GM06990 (cell line): ENCODE measurements around the gene EXPH5.

Experiments used
- DNase-seq: peaks from one replicate; pipeline ENCODE4 v3.0.0-alpha.2; 2011; ENCODE audit not compliant: insufficient read length; ENCODE audit errors: extremely low read depth
- H3K27me3 ChIP-seq: replicated peaks from 2 replicates; pipeline ENCODE4 v1.6.0; 2011; ENCODE audit warnings: low read length; ENCODE audit not compliant: control insufficient read depth, insufficient read depth
- H3K36me3 ChIP-seq: 2 replicates; pipeline ENCODE4 v1.5.1; 2011; ENCODE audit warnings: low read length; ENCODE audit not compliant: control insufficient read depth, insufficient read depth
- H3K4me3 ChIP-seq: replicated peaks from 2 replicates; pipeline ENCODE4 v1.5.1; 2011; ENCODE audit warnings: low read depth, mild to moderate bottlenecking, control low read depth, low read length
- CTCF ChIP-seq: IDR thresholded peaks from 2 replicates; pipeline ENCODE4 v1.5.1; 2011; ENCODE audit warnings: low read length, control low read depth, mild to moderate bottlenecking, inconsistent platforms; ENCODE audit not compliant: insufficient read depth, poor library complexity, severe bottlenecking

The EXPH5 gene

GRCh38 chr11:108601150-108601549, 7.6 kb upstream of the EXPH5 start:
- no peak for DNase-seq
- H3K27me3 ChIP-seq: no peaks in the 10 kb centered on the region
- no peak for TF ChIP-seq CTCF
- H3K36me3 ChIP-seq: no peaks in the 10 kb centered on the region
- H3K4me3 ChIP-seq: no peak overlapping the region

- no peaks in the 10 kb centered on the region; the same call in 1 of the 2 replicates for H3K27me3 ChIP-seq
These were observed 6.4 kb upstream of the EXPH5 start for GRCh38 chr11:108599978-108600377.

GRCh38 chr11:108597736-108598355, 4.3 kb upstream of the EXPH5 start:
- TF ChIP-seq CTCF: no peak
- Histone ChIP-seq H3K4me3 (no peak overlapping the region), H3K27me3 (no peaks in the 10 kb centered on the region; the same call in 1 of the 2 replicates), H3K36me3 (no peaks in the 10 kb centered on the region)
- DNase-seq: no peak

More at GRCh38 chr11:108599978-108600377, 6.4 kb upstream of the EXPH5 start:
- DNase-seq: no peak
- Histone ChIP-seq H3K4me3 (no peak overlapping the region), H3K36me3 (no peaks in the 10 kb centered on the region)
- no peak for TF ChIP-seq CTCF

GRCh38 chr11:108596701-108597100, 3.1 kb upstream of the EXPH5 start:
- no peak for TF ChIP-seq CTCF
- Histone ChIP-seq H3K4me3 (no peak overlapping the region), H3K27me3 (no peaks in the 10 kb centered on the region; the same call in 1 of the 2 replicates), H3K36me3 (no peaks in the 10 kb centered on the region)
- DNase-seq: no peak

- Histone ChIP-seq H3K4me3 (peak overlapping the region; percentile 81), H3K36me3 (no peaks in the 10 kb centered on the region), H3K27me3 (no peaks in the 10 kb centered on the region; the same call in 1 of the 2 replicates)
- DNase-seq: no peak
- no peak for TF ChIP-seq CTCF
These were observed 411 bp upstream of the EXPH5 start for GRCh38 chr11:108593923-108594434.
